MM.1S (cell line): ENCODE results near the gene ZRSR2.

Source experiments
- DNase-seq: peaks from one replicate; pipeline ENCODE4 v3.0.0-alpha.2; 2015
- H2AFZ ChIP-seq: fragments of 300-600 bp; sonication (generic); 2 replicates; pipeline ENCODE4 v1.6.0; 2016; ENCODE audit warnings: antibody characterized with exemption, low read length
- H3F3A ChIP-seq: fragments of 300-600 bp; sonication (generic); 2 replicates; pipeline ENCODE4 v1.6.1; 2016; ENCODE audit warnings: mild to moderate bottlenecking, antibody characterized with exemption, low read length, moderate library complexity, mixed read lengths; ENCODE audit not compliant: insufficient read depth
- H3K27ac ChIP-seq: fragments of 300-600 bp; sonication (generic); 2 replicates; pipeline ENCODE4 v1.5.1; 2016; ENCODE audit warnings: mild to moderate bottlenecking, low read length
- H3K27me3 ChIP-seq: fragments of 300-600 bp; sonication (generic); replicated peaks from 2 replicates; pipeline ENCODE4 v1.6.0; 2016; ENCODE audit warnings: low read length; ENCODE audit not compliant: insufficient read depth
- H3K36me3 ChIP-seq: fragments of 300-600 bp; sonication (generic); replicated peaks from 2 replicates; pipeline ENCODE4 v1.6.1; 2016; ENCODE audit warnings: mild to moderate bottlenecking, low read length, mixed read lengths; ENCODE audit not compliant: insufficient read depth
- H3K4me1 ChIP-seq: fragments of 300-600 bp; sonication (generic); 2 replicates; pipeline ENCODE4 v1.6.1; 2016; ENCODE audit warnings: low read length, mixed read lengths
- H3K4me2 ChIP-seq: fragments of 300-600 bp; sonication (generic); 2 replicates; pipeline ENCODE4 v1.6.0; 2016; ENCODE audit warnings: low read depth, low read length
- H3K4me3 ChIP-seq: fragments of 300-600 bp; sonication (generic); 2 replicates; pipeline ENCODE4 v1.5.1; 2016; ENCODE audit warnings: low read length, mixed read lengths
- H3K79me2 ChIP-seq: fragments of 300-600 bp; sonication (generic); 2 replicates; pipeline ENCODE4 v1.6.1; 2016; ENCODE audit warnings: mixed run types, low read length, mixed read lengths
- H3K9ac ChIP-seq: fragments of 300-600 bp; sonication (generic); 2 replicates; pipeline ENCODE4 v1.6.1; 2016; ENCODE audit warnings: low read length, mixed read lengths
- H3K9me2 ChIP-seq: fragments of 300-600 bp; sonication (generic); replicated peaks from 2 replicates; pipeline ENCODE4 v1.6.1; 2016; ENCODE audit warnings: mild to moderate bottlenecking, low read length, mixed read lengths; ENCODE audit not compliant: insufficient read depth
- H3K9me3 ChIP-seq: fragments of 300-600 bp; sonication (generic); replicated peaks from 2 replicates; pipeline ENCODE4 v1.6.1; 2016; ENCODE audit warnings: mild to moderate bottlenecking, low read length, mixed read lengths; ENCODE audit not compliant: insufficient read depth
- H4K20me1 ChIP-seq: fragments of 300-600 bp; sonication (generic); 2 replicates; pipeline ENCODE4 v1.6.1; 2016; ENCODE audit warnings: mild to moderate bottlenecking, low read length, moderate library complexity, mixed read lengths; ENCODE audit not compliant: insufficient read depth
- CTCF ChIP-seq: fragments of 300-600 bp; sonication (generic); IDR thresholded peaks from 2 replicates; pipeline ENCODE4 v1.5.1; 2016; ENCODE audit warnings: antibody characterized with exemption, low read length, mixed read lengths
- EZH2 ChIP-seq: fragments of 300-600 bp; sonication (generic); optimal IDR thresholded peaks from 2 replicates; pipeline ENCODE3; 2017; ENCODE audit warnings: low read depth, mild to moderate bottlenecking, antibody characterized with exemption, low read length, mixed read lengths
- EZH2phosphoT487 ChIP-seq: fragments of 300-600 bp; sonication (generic); IDR thresholded peaks from 2 replicates; pipeline ENCODE4 v1.6.1; 2018; ENCODE audit warnings: antibody characterized with exemption, low read length

The ZRSR2 gene

GRCh38 chrX:15808254-15808653, 18.0 kb downstream of the ZRSR2 start:
- H3K9me3 ChIP-seq = no peaks in the 10 kb centered on the region
- H3K27ac ChIP-seq = no peak overlapping the region
- no peak overlapping the region for H2AFZ ChIP-seq
- H3K27me3 ChIP-seq = no peaks in the 10 kb centered on the region
- H3K36me3 ChIP-seq = peaks cover 3% of the 10 kb centered on the region; the same call in 1 of the 2 replicates
- H3K4me1 ChIP-seq = no peaks in the 10 kb centered on the region
- H3K9ac ChIP-seq = no peak overlapping the region
- no peak overlapping the region for H3K4me2 ChIP-seq
- no peaks in the 10 kb centered on the region for H3F3A ChIP-seq
- H3K79me2 ChIP-seq = no peaks in the 10 kb centered on the region
- H3K9me2 ChIP-seq = no peaks in the 10 kb centered on the region
- H3K4me3 ChIP-seq = no peak overlapping the region
- TF ChIP-seq CTCF (no peak), EZH2phosphoT487 (no peak), EZH2 (no peak)
- DNase-seq = no peak
- no peaks in the 10 kb centered on the region for H4K20me1 ChIP-seq

- H3K9me2 ChIP-seq = no peaks in the 10 kb centered on the region
- H3K9me3 ChIP-seq = no peaks in the 10 kb centered on the region
- no peaks in the 10 kb centered on the region for H4K20me1 ChIP-seq
- no peak overlapping the region for H3K9ac ChIP-seq
- no peaks in the 10 kb centered on the region for H3F3A ChIP-seq
- H3K79me2 ChIP-seq = no peaks in the 10 kb centered on the region
- H3K36me3 ChIP-seq = 0 out of 2 replicates have a peak, but pooled peaks cover 3% of the 10 kb centered on the region
- TF ChIP-seq CTCF (no peak), EZH2 (no peak), EZH2phosphoT487 (no peak)
- H3K4me3 ChIP-seq = no peak overlapping the region
- no peak overlapping the region for H3K27ac ChIP-seq
- DNase-seq = no peak
- no peak overlapping the region for H3K4me2 ChIP-seq
- H3K27me3 ChIP-seq = no peaks in the 10 kb centered on the region
- H3K4me1 ChIP-seq = no peaks in the 10 kb centered on the region
- no peak overlapping the region for H2AFZ ChIP-seq
Observed at GRCh38 chrX:15812192-15812938, 22.1 kb downstream of the ZRSR2 start.

- Histone ChIP-seq H3K9ac (no peak overlapping the region), H3K27me3 (no peaks in the 10 kb centered on the region), H3K27ac (no peak overlapping the region), H3F3A (no peaks in the 10 kb centered on the region), H4K20me1 (no peaks in the 10 kb centered on the region), H2AFZ (no peak overlapping the region), H3K79me2 (no peaks in the 10 kb centered on the region), H3K4me1 (no peaks in the 10 kb centered on the region), H3K36me3 (0 out of 2 replicates have a peak, but pooled peaks cover 3% of the 10 kb centered on the region), H3K4me2 (no peak overlapping the region), H3K9me2 (no peaks in the 10 kb centered on the region), H3K4me3 (no peak overlapping the region), H3K9me3 (no peaks in the 10 kb centered on the region)
- TF ChIP-seq EZH2phosphoT487 (no peak), CTCF (no peak), EZH2 (no peak)
- no peak for DNase-seq
Observed at GRCh38 chrX:15813416-15813815, 23.1 kb downstream of the ZRSR2 start.
